SK-N-SH treated with all-trans-retinoic acid at 6 μM for 48 hours (cell line): Measurements from ENCODE around the gene PXK.

ENCODE experiments used
- ATAC-seq: fragments of 200-7000 bp; cut with Tn5 transposase; 3 replicates; pipeline ENCODE4 v1.9.1; 2020; ENCODE audit warnings: mild to moderate bottlenecking, moderate library complexity
- ARNTL ChIP-seq: fragments of 450-650 bp; formaldehyde crosslinking; IDR thresholded peaks from 2 replicates; pipeline ENCODE4 v1.5.0; 2020; ENCODE audit warnings: low read depth, mild to moderate bottlenecking, moderate library complexity, borderline replicate concordance
- BACH2 ChIP-seq: fragments of 250-450 bp; sonication (Bioruptor Pico); IDR thresholded peaks from 2 replicates; pipeline ENCODE4 v1.9.0; 2021; ENCODE audit warnings: mild to moderate bottlenecking, borderline replicate concordance
- CREB5 ChIP-seq: fragments of 250-450 bp; sonication (Bioruptor Pico); IDR thresholded peaks from 2 replicates; pipeline ENCODE4 v1.5.1; 2020; ENCODE audit warnings: low read depth, mild to moderate bottlenecking, moderate library complexity
- CSDC2 ChIP-seq: fragments of 250-450 bp; sonication (Bioruptor Pico); IDR thresholded peaks from 2 replicates; pipeline ENCODE4 v1.5.0; 2020; ENCODE audit warnings: mild to moderate bottlenecking, moderate library complexity
- ESRRG ChIP-seq: fragments of 250-450 bp; sonication (Bioruptor Pico); IDR thresholded peaks from 2 replicates; pipeline ENCODE4 v1.6.1; 2021; ENCODE audit warnings: mild to moderate bottlenecking
- ISL1 ChIP-seq: fragments of 250-450 bp; sonication (Bioruptor Pico); IDR thresholded peaks from 2 replicates; pipeline ENCODE4 v2.1.2; 2022; ENCODE audit warnings: mild to moderate bottlenecking, moderate library complexity
- OSR1 ChIP-seq: fragments of 250-450 bp; sonication (Bioruptor Pico); IDR thresholded peaks from 2 replicates; pipeline ENCODE4 v1.8.0; 2022; ENCODE audit warnings: moderate library complexity, mild to moderate bottlenecking, inconsistent platforms
- PATZ1 ChIP-seq: fragments of 250-450 bp; sonication (Bioruptor Pico); IDR thresholded peaks from 2 replicates; pipeline ENCODE4 v1.8.0; 2020; ENCODE audit warnings: mild to moderate bottlenecking, moderate library complexity, borderline replicate concordance
- POU6F1 ChIP-seq: fragments of 250-450 bp; sonication (Bioruptor Pico); IDR thresholded peaks from 2 replicates; pipeline ENCODE4 v1.8.0; 2021; ENCODE audit warnings: low read depth, mild to moderate bottlenecking, moderate library complexity, borderline replicate concordance
- PPARA ChIP-seq: fragments of 250-450 bp; sonication (Bioruptor Pico); IDR thresholded peaks from 2 replicates; pipeline ENCODE4 v1.5.0; 2020; ENCODE audit warnings: mild to moderate bottlenecking, borderline replicate concordance
- RARB ChIP-seq: fragments of 250-450 bp; sonication (Bioruptor Pico); IDR thresholded peaks from 2 replicates; pipeline ENCODE4 v1.8.0; 2021; ENCODE audit warnings: mild to moderate bottlenecking, moderate library complexity
- SNAI2 ChIP-seq: fragments of 250-450 bp; sonication (Bioruptor Pico); IDR thresholded peaks from 2 replicates; pipeline ENCODE4 v1.5.0; 2020; ENCODE audit warnings: mild to moderate bottlenecking, moderate library complexity
- TCF4 ChIP-seq: fragments of 250-450 bp; sonication (Bioruptor Pico); IDR thresholded peaks from 2 replicates; pipeline ENCODE4 v1.8.0; 2021; ENCODE audit warnings: mild to moderate bottlenecking, moderate library complexity, borderline replicate concordance
- TOX ChIP-seq: fragments of 250-450 bp; sonication (Bioruptor Pico); IDR thresholded peaks from 2 replicates; pipeline ENCODE4 v1.8.0; 2021; ENCODE audit warnings: mild to moderate bottlenecking, moderate library complexity, borderline replicate concordance
- TSHZ2 ChIP-seq: fragments of 250-450 bp; sonication (Bioruptor Pico); IDR thresholded peaks from 2 replicates; pipeline ENCODE4 v1.5.0; 2020; ENCODE audit warnings: mild to moderate bottlenecking, moderate library complexity
- ZC3H10 ChIP-seq: fragments of 250-450 bp; sonication (Bioruptor Pico); IDR thresholded peaks from 2 replicates; pipeline ENCODE4 v1.5.1; 2021; ENCODE audit warnings: mild to moderate bottlenecking, moderate library complexity
- ZFP3 ChIP-seq: fragments of 250-450 bp; sonication (Bioruptor Pico); IDR thresholded peaks from 2 replicates; pipeline ENCODE4 v1.5.0; 2020; ENCODE audit warnings: mild to moderate bottlenecking, moderate library complexity
- ZFP30 ChIP-seq: fragments of 450-650 bp; formaldehyde crosslinking; IDR thresholded peaks from 2 replicates; pipeline ENCODE4 v1.5.0; 2022; ENCODE audit warnings: mild to moderate bottlenecking, moderate library complexity
- ZNF565 ChIP-seq: fragments of 450-650 bp; formaldehyde crosslinking; conservative IDR thresholded peaks from 2 replicates; pipeline ENCODE4 v1.5.0; 2020; ENCODE audit warnings: low read depth, mild to moderate bottlenecking, moderate library complexity
- ZNF70 ChIP-seq: fragments of 450-650 bp; formaldehyde crosslinking; IDR thresholded peaks from 2 replicates; pipeline ENCODE4 v1.5.0; 2020; ENCODE audit warnings: mild to moderate bottlenecking, moderate library complexity
- ZNF8 ChIP-seq: fragments of 450-650 bp; formaldehyde crosslinking; IDR thresholded peaks from 2 replicates; pipeline ENCODE4 v1.5.0; 2020; ENCODE audit warnings: mild to moderate bottlenecking, moderate library complexity

Gene PXK

GRCh38 chr3:58324391-58325390 is 8.0 kb upstream of the PXK start:
- TF ChIP-seq TSHZ2 (CRISPR knock-in tag), result no peak
- no peak for TF ChIP-seq TCF4 (CRISPR knock-in tag)
- no peak for TF ChIP-seq CREB5 (CRISPR knock-in tag)
- TF ChIP-seq POU6F1, result no peak
- no peak for TF ChIP-seq TOX
- no peak for TF ChIP-seq ZFP30 (CRISPR knock-in tag)
- no peak for TF ChIP-seq PPARA (CRISPR knock-in tag)
- no peak for ATAC-seq

GRCh38 chr3:58325525-58325992 is 7.1 kb upstream of the PXK start:
- TF ChIP-seq ZFP3 (CRISPR knock-in tag) (no peak), SNAI2 (CRISPR knock-in tag) (no peak), TCF4 (CRISPR knock-in tag) (no peak), ARNTL (CRISPR knock-in tag) (no peak), CSDC2 (CRISPR knock-in tag) (no peak), RARB (CRISPR knock-in tag) (no peak), OSR1 (CRISPR knock-in tag) (no peak), ZNF8 (CRISPR knock-in tag) (no peak), ZNF70 (CRISPR knock-in tag) (no peak), ZC3H10 (CRISPR knock-in tag) (no peak), TOX (no peak), ZNF565 (CRISPR knock-in tag) (no peak), CREB5 (CRISPR knock-in tag) (no peak), ZFP30 (CRISPR knock-in tag) (no peak), PATZ1 (CRISPR knock-in tag) (no peak), ISL1 (no peak), BACH2 (no peak)
- ATAC-seq, result no peak

GRCh38 chr3:58326267-58326900 is 6.3 kb upstream of the PXK start:
- no peak for ATAC-seq
- TF ChIP-seq TCF4 (CRISPR knock-in tag), result no peak
- TF ChIP-seq CREB5 (CRISPR knock-in tag), result no peak
- TF ChIP-seq ESRRG, result no peak
